ENCODE results near the gene ZNF679.
"Not testable (repeated sequence)": the region's sequence is repeated elsewhere in the genome, so short reads cannot be mapped to it uniquely, and the experiment has no call there.

The ZNF679 gene

GRCh38 chr7:64228174-64228573 lies at the start of gene ZNF679:
ZNF679 (plus strand) TSS chr7:64228474; CDS start chr7:64249118, 20,644 bp downstream.
- DNase-seq (ENCODE audit: low spot score), result not testable (repeated sequence)

- DNase-seq (ENCODE audit: low spot score), result no peak
These were observed 47.3 kb upstream of the ZNF679 start for GRCh38 chr7:64180989-64181388.

GRCh38 chr7:64181586-64181985 lies 46.7 kb upstream of the ZNF679 start:
- no peak for DNase-seq (ENCODE audit: low spot score)

GRCh38 chr7:64182036-64182790 lies 46.1 kb upstream of the ZNF679 start:
- DNase-seq (ENCODE audit: low spot score), result no peak

- DNase-seq (ENCODE audit: low spot score), result no peak
These were observed 45.0 kb upstream of the ZNF679 start for GRCh38 chr7:64183126-64183742.

- DNase-seq (ENCODE audit: low spot score), result no peak
These were observed 44.4 kb upstream of the ZNF679 start for GRCh38 chr7:64183827-64184372.

GRCh38 chr7:64184376-64184775 lies 43.9 kb upstream of the ZNF679 start:
- DNase-seq (ENCODE audit: low spot score), result no peak

GRCh38 chr7:64187408-64187807 lies 40.9 kb upstream of the ZNF679 start:
- no peak for DNase-seq (ENCODE audit: low spot score)

GRCh38 chr7:64192148-64192704 lies 36.0 kb upstream of the ZNF679 start:
- no peak for DNase-seq (ENCODE audit: low spot score)

GRCh38 chr7:64192775-64193174 lies 35.5 kb upstream of the ZNF679 start:
- DNase-seq (ENCODE audit: low spot score), result no peak

- DNase-seq (ENCODE audit: low spot score), result no peak
These were observed 21.4 kb upstream of the ZNF679 start, which contains the start of gene ZNF735 for GRCh38 chr7:64206903-64207302. ZNF735 (plus strand) TSS chr7:64207203; CDS start chr7:64207203, 0 bp downstream.

- not testable (repeated sequence) for DNase-seq (ENCODE audit: low spot score)
These were observed 8.5 kb upstream of the ZNF679 start for GRCh38 chr7:64219710-64220298.

GRCh38 chr7:64223366-64223765 lies 4.9 kb upstream of the ZNF679 start:
- DNase-seq (ENCODE audit: low spot score), result no peak

- DNase-seq (ENCODE audit: low spot score), result no peak
These were observed 38.2 kb downstream of the ZNF679 start for GRCh38 chr7:64266341-64266919.

- DNase-seq (ENCODE audit: low spot score), result no peak
These were observed 49.4 kb downstream of the ZNF679 start for GRCh38 chr7:64277630-64278029.

- no peak for DNase-seq (ENCODE audit: low spot score)
These were observed 66.6 kb downstream of the ZNF679 start for GRCh38 chr7:64294701-64295420.

GRCh38 chr7:64297418-64297817 lies 69.1 kb downstream of the ZNF679 start:
- not testable (repeated sequence) for DNase-seq (ENCODE audit: low spot score)

GRCh38 chr7:64300641-64301405 lies 72.5 kb downstream of the ZNF679 start:
- no peak for DNase-seq (ENCODE audit: low spot score)

GRCh38 chr7:64307254-64308015 lies 79.2 kb downstream of the ZNF679 start:
- peak; percentile 82 for DNase-seq (ENCODE audit: low spot score)

- no peak for DNase-seq (ENCODE audit: low spot score)
These were observed 79.7 kb downstream of the ZNF679 start for GRCh38 chr7:64308016-64308270.

Measured in SW480 (cell line).